Breast epithelium (tissue), 4 donors: Measurements from ENCODE around the gene EFNB2. TPM values are rescaled to one million over a fixed set of nuclear protein-coding genes. Genes with fewer than 3 reads are reported as not detected.

Source experiments
- DNase-seq, 2 donors: peaks; one replicate each; pipeline ENCODE4 v3.0.0-alpha.2; 2019; ENCODE audit warnings: low spot score in 2 of 2
- H3K27ac ChIP-seq, 2 donors: fragments of 200-600 bp; sonication (generic) in 1 of 2; one replicate each; pipeline ENCODE4 v1.5.1; 2016 to 2019; ENCODE audit warnings: mild to moderate bottlenecking in 1 of 2
- H3K27me3 ChIP-seq, 2 donors: fragments of 200-600 bp; sonication (generic) in 1 of 2; one replicate each; pipeline versions ENCODE4 v1.5.1 to v1.6.0; 2017 to 2019; ENCODE audit warnings: control low read depth in 1 of 2, mild to moderate bottlenecking in 1 of 2
- H3K36me3 ChIP-seq: fragments of 200-600 bp; one replicate; pipeline ENCODE4 v1.5.1; 2019
- H3K4me1 ChIP-seq, 2 donors: fragments of 200-600 bp; sonication (generic); one replicate each; pipeline ENCODE4 v1.5.1; 2016 to 2019; ENCODE audit warnings: control low read depth in 1 of 2
- H3K4me3 ChIP-seq, 3 donors: fragments of 200-600 bp; sonication (generic); 1 replicate in 2 of 3; 2 replicates in 1 of 3; pipeline ENCODE4 v1.5.1; 2016 to 2019; ENCODE audit warnings: mild to moderate bottlenecking in 3 of 3, moderate library complexity in 2 of 3
- H3K9me3 ChIP-seq, 2 donors: fragments of 200-600 bp; sonication (generic) in 1 of 2; one replicate each; pipeline ENCODE4 v1.5.1; 2016 to 2019; ENCODE audit warnings: control low read depth in 1 of 2
- POLR2A ChIP-seq: fragments of 450-650 bp; IDR thresholded peaks from one replicate; pipeline ENCODE4 v1.6.1; 2016; ENCODE audit warnings: antibody characterized with exemption, mild to moderate bottlenecking, moderate library complexity
- POLR2AphosphoS5 ChIP-seq, 3 donors: sonication (generic); formaldehyde crosslinking; IDR thresholded peaks; one replicate each; pipeline ENCODE4 v1.6.1; 2017; ENCODE audit warnings: antibody characterized with exemption in 3 of 3
- intact Hi-C: fragments of 100-400 bp; cut with DNase I; formaldehyde crosslinking; loops from one replicate; pipeline ENCODE4 v1.15.1; 2023; ENCODE audit warnings: low total_unique reads
- total RNA-seq, 3 donors: library from RNA; depleted of rRNA; stranded (reverse); fragments of >200 nt; gene quantifications; one replicate each; pipeline ENCODE4 v1.1.0, GENCODE V29; 2016
- TF ChIP-seq, protein P1 (sequence below), 3 donors: fragments of 450-650 bp; IDR thresholded peaks; one replicate each; pipeline ENCODE4 v1.5.1; 2016 to 2017; ENCODE audit warnings: antibody characterized with exemption in 3 of 3, mild to moderate bottlenecking in 3 of 3, moderate library complexity in 3 of 3

EFNB2 gene
- total RNA-seq, 3 donors from 2014 or later = 9.4 to 15.7 (median 15.2) TPM

DNA sequence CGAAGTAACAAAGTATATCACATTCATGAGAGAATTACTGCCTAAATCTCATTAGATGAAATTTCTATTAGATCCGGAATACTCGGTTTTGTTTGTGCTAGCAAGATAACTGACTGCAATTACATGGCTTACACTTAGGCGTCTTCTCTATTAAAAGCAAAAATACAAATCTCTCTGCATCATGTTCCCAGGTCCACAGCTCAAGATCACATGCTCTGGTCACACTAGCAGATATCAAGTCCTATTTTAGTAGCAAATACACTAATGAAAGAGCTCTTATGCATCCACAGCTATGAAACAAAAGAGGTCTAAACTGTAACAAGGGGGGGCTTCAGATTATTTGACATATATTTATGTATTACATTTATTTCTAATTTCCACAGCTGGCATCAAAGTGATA, 53.5 kb downstream of the EFNB2 start:
- intact Hi-C loops = no loop called here
- no peak for DNase-seq
- Histone ChIP-seq H3K4me3 (no peak overlapping the region), H3K36me3 (no peaks in the 10 kb centered on the region), H3K27ac (no peak overlapping the region), H3K9me3 (no peaks in the 10 kb centered on the region), H3K4me1 (no peaks in the 10 kb centered on the region), H3K27me3 (no peaks in the 10 kb centered on the region)
- TF ChIP-seq POLR2AphosphoS5 (IDR thresholded peaks at IDR 0.05) (no peak), POLR2A (no peak)
- TF ChIP-seq, protein P1, sequence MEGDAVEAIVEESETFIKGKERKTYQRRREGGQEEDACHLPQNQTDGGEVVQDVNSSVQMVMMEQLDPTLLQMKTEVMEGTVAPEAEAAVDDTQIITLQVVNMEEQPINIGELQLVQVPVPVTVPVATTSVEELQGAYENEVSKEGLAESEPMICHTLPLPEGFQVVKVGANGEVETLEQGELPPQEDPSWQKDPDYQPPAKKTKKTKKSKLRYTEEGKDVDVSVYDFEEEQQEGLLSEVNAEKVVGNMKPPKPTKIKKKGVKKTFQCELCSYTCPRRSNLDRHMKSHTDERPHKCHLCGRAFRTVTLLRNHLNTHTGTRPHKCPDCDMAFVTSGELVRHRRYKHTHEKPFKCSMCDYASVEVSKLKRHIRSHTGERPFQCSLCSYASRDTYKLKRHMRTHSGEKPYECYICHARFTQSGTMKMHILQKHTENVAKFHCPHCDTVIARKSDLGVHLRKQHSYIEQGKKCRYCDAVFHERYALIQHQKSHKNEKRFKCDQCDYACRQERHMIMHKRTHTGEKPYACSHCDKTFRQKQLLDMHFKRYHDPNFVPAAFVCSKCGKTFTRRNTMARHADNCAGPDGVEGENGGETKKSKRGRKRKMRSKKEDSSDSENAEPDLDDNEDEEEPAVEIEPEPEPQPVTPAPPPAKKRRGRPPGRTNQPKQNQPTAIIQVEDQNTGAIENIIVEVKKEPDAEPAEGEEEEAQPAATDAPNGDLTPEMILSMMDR (IDR thresholded peaks at IDR 0.05) = no peak

DNA sequence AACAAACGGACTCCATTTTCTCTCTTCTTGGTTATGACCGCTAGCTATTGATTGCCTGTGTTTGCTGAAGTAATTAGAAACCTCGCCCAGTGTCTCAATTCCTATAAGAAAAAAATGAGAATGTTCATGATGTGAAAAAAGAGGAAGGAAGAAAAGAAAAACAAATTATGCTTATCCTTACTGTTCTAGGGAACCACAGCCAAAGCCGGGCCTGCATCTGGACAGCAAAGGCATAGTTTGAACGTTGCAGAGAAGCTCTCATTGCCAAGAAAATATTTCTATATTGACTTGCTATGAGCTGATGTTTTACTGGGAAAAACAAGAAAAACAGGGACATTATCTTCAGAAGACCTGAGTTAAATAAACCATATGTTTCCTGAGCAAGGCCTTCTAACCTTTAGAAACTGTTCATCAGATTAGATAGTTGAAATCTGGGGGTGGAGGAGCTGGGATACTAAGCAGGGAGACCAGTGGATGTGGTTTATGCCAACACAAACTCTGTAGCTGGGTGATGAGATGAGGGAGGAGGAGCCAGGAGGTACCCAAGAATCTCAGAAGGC, 55.0 kb downstream of the EFNB2 start:
- Histone ChIP-seq H3K36me3 (no peaks in the 10 kb centered on the region), H3K9me3 (no peaks in the 10 kb centered on the region), H3K27ac (no peak overlapping the region), H3K4me1 (no peaks in the 10 kb centered on the region), H3K4me3 (no peak overlapping the region), H3K27me3 (no peaks in the 10 kb centered on the region)
- no peak for DNase-seq
- intact Hi-C loops = no loop called here
- TF ChIP-seq, protein P1 (IDR thresholded peaks at IDR 0.05) = no peak
- TF ChIP-seq POLR2A (no peak), POLR2AphosphoS5 (IDR thresholded peaks at IDR 0.05) (no peak)

DNA sequence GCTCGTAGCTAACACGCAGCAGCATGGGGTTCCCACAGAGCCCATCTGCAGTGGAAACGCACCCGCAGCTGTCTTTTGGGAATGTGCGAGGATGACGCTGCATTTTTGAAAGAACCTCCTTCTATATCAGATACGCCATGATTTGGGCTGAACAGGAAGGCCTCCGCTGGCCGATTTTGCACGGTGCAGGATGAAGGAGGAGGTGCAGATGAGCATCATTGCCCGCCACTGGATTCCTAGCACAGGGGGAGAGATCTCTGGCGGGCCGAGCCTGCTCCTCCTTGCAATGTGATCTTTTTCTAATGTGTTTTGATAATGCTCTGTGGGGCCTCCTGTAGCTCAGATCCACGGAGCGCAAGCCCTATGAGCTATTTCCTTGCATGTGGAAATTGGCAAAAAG, 55.5 kb downstream of the EFNB2 start:
- H3K9me3 ChIP-seq = no peaks in the 10 kb centered on the region
- H3K4me1 ChIP-seq = no peaks in the 10 kb centered on the region
- intact Hi-C loops = no loop called here
- no peaks in the 10 kb centered on the region for H3K36me3 ChIP-seq
- no peak overlapping the region for H3K4me3 ChIP-seq
- DNase-seq = no peak
- no peak for TF ChIP-seq POLR2AphosphoS5 (IDR thresholded peaks at IDR 0.05)
- no peak for TF ChIP-seq POLR2A
- TF ChIP-seq, protein P1 (IDR thresholded peaks at IDR 0.05) = no peak
- no peak overlapping the region for H3K27ac ChIP-seq
- no peaks in the 10 kb centered on the region for H3K27me3 ChIP-seq

DNA sequence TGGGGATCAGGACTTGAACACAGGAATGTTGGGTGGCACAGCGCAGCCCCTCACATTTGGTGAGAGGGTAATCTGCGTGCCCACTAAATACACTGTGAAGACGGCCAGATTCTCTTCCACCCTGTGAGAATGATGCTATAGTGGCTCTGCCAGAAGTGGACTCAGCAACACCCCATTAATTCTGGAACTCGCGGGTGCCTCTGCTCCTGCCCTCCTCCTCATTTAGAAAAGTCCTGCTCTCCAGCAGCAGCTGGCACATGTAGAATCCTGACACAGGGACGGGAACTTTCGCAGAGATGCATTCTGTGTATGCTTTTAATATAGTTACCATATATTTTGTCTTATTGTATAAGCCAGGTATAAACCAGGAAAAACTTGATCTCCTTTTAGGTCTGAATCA, 57.3 kb downstream of the EFNB2 start:
- intact Hi-C loops = no loop called here
- Histone ChIP-seq H3K27me3 (no peaks in the 10 kb centered on the region), H3K4me1 (no peaks in the 10 kb centered on the region), H3K27ac (no peak overlapping the region), H3K9me3 (no peaks in the 10 kb centered on the region), H3K36me3 (no peaks in the 10 kb centered on the region), H3K4me3 (no peak overlapping the region)
- DNase-seq = no peak
- TF ChIP-seq POLR2AphosphoS5 (IDR thresholded peaks at IDR 0.05) (no peak), POLR2A (no peak)
- TF ChIP-seq, protein P1 (IDR thresholded peaks at IDR 0.05) = no peak

DNA sequence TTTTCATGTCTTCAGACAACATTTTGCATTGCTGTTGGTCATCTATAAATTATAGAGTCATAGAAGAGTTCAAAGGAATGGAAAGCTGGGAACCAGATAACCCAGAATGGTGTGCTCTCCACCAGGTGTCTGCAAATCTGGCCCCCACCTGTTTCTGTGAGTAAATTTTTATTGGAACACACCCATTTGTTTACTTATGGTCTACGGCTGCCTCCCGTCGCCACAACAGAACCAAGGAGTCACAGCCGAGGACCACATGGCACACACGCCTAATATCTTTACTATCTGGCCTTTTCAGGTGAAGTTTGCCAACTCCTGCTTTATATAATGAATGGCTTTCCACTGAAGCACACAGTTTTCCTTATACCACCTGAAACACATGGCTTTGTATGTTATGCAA, 58.2 kb downstream of the EFNB2 start:
- no peak overlapping the region for H3K27ac ChIP-seq
- H3K4me1 ChIP-seq = no peaks in the 10 kb centered on the region
- TF ChIP-seq POLR2AphosphoS5 (IDR thresholded peaks at IDR 0.05) (no peak), POLR2A (no peak)
- TF ChIP-seq, protein P1 (IDR thresholded peaks at IDR 0.05) = no peak

More for the DNA sequence above, 58.2 kb downstream of the EFNB2 start:
- Histone ChIP-seq H3K36me3 (no peaks in the 10 kb centered on the region), H3K9me3 (no peaks in the 10 kb centered on the region), H3K4me3 (no peak overlapping the region), H3K27me3 (no peaks in the 10 kb centered on the region)
- intact Hi-C loops = no loop called here
- no peak for DNase-seq
